BE2C (cell line): Measurements from ENCODE around the gene TPTE2. TPM values are rescaled to one million over a fixed set of nuclear protein-coding genes. Genes with fewer than 3 reads are reported as not detected.
"Not testable (repeated sequence)": the region's sequence is repeated elsewhere in the genome, so short reads cannot be mapped to it uniquely, and the experiment has no call there.

Source experiments
- DNase-seq: peaks from one replicate; pipeline ENCODE4 v3.0.0-alpha.2; 2020
- H3K27me3 ChIP-seq: fragments of 250-450 bp; sonication (Bioruptor Pico); 2 replicates; pipeline ENCODE4 v1.5.1; 2020; ENCODE audit warnings: mild to moderate bottlenecking
- H3K36me3 ChIP-seq: fragments of 250-450 bp; sonication (Bioruptor Pico); 2 replicates; pipeline ENCODE4 v1.5.1; 2020; ENCODE audit warnings: mild to moderate bottlenecking
- H3K4me1 ChIP-seq: fragments of 250-450 bp; sonication (Bioruptor Pico); 2 replicates; pipeline ENCODE4 v1.5.1; 2020
- H3K4me3 ChIP-seq: 2 replicates; pipeline ENCODE4 v1.5.1; 2011; ENCODE audit warnings: low read depth, low read length
- H3K9me3 ChIP-seq: fragments of 250-450 bp; sonication (Bioruptor Pico); 2 replicates; pipeline ENCODE4 v1.5.1; 2020
- CTCF ChIP-seq: IDR thresholded peaks from 2 replicates; pipeline ENCODE4 v1.5.1; 2012; ENCODE audit warnings: mild to moderate bottlenecking, low read depth, low read length
- polyA plus RNA-seq: library from polyadenylated mRNA; unstranded; fragments of >200 nt; gene quantifications from one replicate; pipeline ENCODE4 v1.2.1, GENCODE V29; 2012; ENCODE audit warnings: low read depth, missing spikeins; ENCODE audit not compliant: insufficient read length, insufficient read depth

Gene TPTE2
- polyA plus RNA-seq, result not detected

DNA sequence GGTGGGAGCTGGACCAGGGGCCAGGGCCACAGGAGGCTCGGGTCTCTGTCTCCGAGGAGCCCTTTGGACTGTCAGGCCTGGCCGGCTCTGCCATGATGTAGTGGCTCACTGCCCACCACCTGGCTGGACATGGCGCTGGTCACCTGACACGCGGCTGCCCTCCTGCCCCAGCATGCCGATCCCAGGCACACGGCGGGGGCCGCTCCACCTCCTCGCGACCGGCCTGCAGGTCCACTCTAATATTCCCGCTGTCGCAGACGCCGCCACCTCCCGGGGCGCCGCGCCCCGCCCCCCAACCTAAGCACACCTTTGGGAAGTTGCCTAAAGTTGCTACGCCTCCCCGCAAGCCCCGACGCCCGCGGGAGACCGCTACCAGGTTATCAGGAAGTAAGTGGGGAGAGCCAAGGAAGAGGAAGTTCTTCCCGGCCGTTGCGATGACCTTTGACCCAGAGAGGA lies at the start of gene TPTE2:
TPTE2 (minus strand) TSS at position 406 of the 456 bp plus-strand sequence. CDS start 58,298 bp downstream, outside the sequence.
- H3K36me3 ChIP-seq, H3K4me3 ChIP-seq, H3K9me3 ChIP-seq, DNase-seq, H3K4me1 ChIP-seq, H3K27me3 ChIP-seq: not testable (repeated sequence)

GRCh38 chr13:19607523-19608078 lies 46.3 kb upstream of the TPTE2 start:
- no peak for TF ChIP-seq CTCF
- no peaks in the 10 kb centered on the region for H3K36me3 ChIP-seq
- H3K4me3 ChIP-seq, result no peak overlapping the region
- DNase-seq, result no peak
- H3K9me3 ChIP-seq, result no peaks in the 10 kb centered on the region
- no peaks in the 10 kb centered on the region for H3K27me3 ChIP-seq
- H3K4me1 ChIP-seq, result no peaks in the 10 kb centered on the region

DNA sequence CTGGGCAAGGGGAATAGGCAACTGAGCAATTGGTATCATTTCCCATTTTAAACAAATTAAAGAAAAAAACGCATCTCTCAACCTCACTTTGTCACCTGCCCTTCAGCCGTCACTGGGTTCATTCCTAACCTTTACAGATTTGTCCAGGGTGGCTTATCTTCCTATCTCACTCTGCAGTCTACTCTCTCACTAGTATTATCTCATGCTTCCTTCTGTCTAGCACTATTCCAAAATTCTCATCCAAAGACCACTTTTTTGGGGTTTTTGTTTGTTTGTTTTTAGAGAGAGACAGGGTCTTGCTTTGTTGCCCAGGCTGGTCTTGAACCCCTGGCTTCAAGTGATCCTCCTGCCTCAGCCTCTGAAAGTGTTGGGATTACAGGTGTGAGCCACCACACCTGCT lies 45.4 kb upstream of the TPTE2 start:
- H3K27me3 ChIP-seq, result no peaks in the 10 kb centered on the region
- no peaks in the 10 kb centered on the region for H3K4me1 ChIP-seq
- no peaks in the 10 kb centered on the region for H3K9me3 ChIP-seq
- no peak for DNase-seq
- no peak overlapping the region for H3K4me3 ChIP-seq
- H3K36me3 ChIP-seq, result no peaks in the 10 kb centered on the region; the same call in 1 of the 2 replicates
- no peak for TF ChIP-seq CTCF

- no peak for TF ChIP-seq CTCF
- H3K36me3 ChIP-seq, result no peaks in the 10 kb centered on the region; the same call in 1 of the 2 replicates
- DNase-seq, result no peak
- H3K4me3 ChIP-seq, result no peak overlapping the region
- no peaks in the 10 kb centered on the region for H3K27me3 ChIP-seq
- H3K9me3 ChIP-seq, result no peaks in the 10 kb centered on the region
- no peaks in the 10 kb centered on the region for H3K4me1 ChIP-seq
These were observed 44.8 kb upstream of the TPTE2 start for GRCh38 chr13:19606152-19606551.

DNA sequence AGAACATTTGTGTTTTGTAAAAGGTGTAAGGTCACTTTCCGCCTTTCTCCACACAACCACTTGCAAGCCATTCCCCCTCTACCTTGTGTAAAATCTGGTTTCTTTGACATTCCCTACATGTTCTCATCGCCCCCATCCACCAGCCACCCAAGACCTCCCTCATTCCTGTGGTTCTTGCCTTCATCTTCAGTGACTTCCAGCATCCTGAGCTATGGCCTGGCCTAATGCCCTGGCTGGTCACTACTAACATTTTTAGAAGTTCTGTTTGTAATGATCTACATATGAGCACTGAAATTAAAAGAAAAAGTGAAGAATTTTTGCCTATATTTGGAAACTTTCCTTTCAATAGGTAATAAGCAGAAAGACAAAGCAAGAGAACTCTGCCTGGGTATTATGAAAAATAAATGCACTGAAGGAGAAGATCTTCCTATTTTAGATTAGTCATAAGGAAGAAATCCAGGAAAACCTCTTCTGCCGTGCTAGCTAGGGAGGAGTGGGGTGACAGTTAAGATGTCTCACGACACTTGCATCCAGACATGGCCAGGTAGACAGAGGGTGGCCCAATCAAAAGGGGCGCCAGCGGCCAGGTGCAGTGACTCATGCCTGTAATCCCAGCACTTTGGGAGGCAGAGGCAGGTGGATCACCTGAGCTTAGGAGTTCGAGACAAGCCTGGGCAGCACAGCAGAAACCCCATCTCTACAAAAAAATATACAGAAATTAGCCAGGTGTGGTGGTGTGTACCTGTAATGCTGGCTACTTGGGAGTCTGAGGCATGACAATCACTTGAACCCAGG lies 44.0 kb upstream of the TPTE2 start:
- Histone ChIP-seq H3K36me3 (no peaks in the 10 kb centered on the region; the same call in 1 of the 2 replicates), H3K27me3 (no peaks in the 10 kb centered on the region), H3K4me1 (no peaks in the 10 kb centered on the region), H3K9me3 (no peaks in the 10 kb centered on the region), H3K4me3 (no peak overlapping the region)
- no peak for TF ChIP-seq CTCF
- DNase-seq, result no peak

DNA sequence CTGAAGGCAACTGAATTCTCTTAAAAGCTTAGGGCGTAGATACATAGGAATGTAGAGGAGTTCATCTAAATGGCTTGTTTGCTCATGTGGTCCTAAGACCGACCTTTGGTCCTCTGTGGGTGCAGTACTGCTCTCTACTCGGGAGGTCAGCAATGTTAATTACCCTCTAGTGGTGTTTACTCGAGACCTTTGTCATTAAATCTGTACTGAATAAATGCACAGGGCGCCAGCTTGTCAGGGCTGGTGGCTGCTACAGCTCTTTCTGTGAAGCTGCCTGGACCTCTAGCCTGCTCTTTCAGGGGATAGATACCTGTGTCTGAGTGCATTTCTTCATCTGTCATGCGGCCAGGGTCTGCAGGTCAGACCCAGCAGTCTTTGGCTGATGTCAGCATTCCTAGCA lies 43.0 kb upstream of the TPTE2 start:
- H3K4me1 ChIP-seq, result no peaks in the 10 kb centered on the region
- no peaks in the 10 kb centered on the region; the same call in 1 of the 2 replicates for H3K36me3 ChIP-seq
- H3K27me3 ChIP-seq, result no peaks in the 10 kb centered on the region
- no peak for TF ChIP-seq CTCF
- DNase-seq, result no peak
- no peaks in the 10 kb centered on the region for H3K9me3 ChIP-seq
- H3K4me3 ChIP-seq, result no peak overlapping the region
